ENCODE measurements around the gene TCL1A. TPM values are rescaled to one million over a fixed set of nuclear protein-coding genes. Genes with fewer than 3 reads are reported as not detected.
"Not testable (repeated sequence)": the region's sequence is repeated elsewhere in the genome, so short reads cannot be mapped to it uniquely, and the experiment has no call there.

Gene TCL1A
- total RNA-seq (2014; rRNA removed; shearing (Covaris generic)), result 0.33 TPM in 1 of 2 replicates, not detected in the other

- peaks cover 9% of the 10 kb centered on the region for H3K27me3 ChIP-seq (ENCODE audit: control insufficient read depth, insufficient read depth, low read length)
- DNase-seq, result peak; percentile 54
- H3K36me3 ChIP-seq (replicated peaks; ENCODE audit: control insufficient read depth, insufficient read depth, low read length), result no peaks in the 10 kb centered on the region
- peak within 1 kb of the TSS; percentile 9; the same call in 1 of the 2 replicates for H3K4me3 ChIP-seq (ENCODE audit: insufficient read depth, low read depth, low read length)
These were observed at the start of gene TCL1A for GRCh38 chr14:95713596-95714371. TCL1A (minus strand) TSS chr14:95714125; CDS start chr14:95714066, 59 bp downstream.

- not testable (repeated sequence) for DNase-seq; H3K27me3 ChIP-seq (ENCODE audit: control insufficient read depth, insufficient read depth, low read length); H3K36me3 ChIP-seq (replicated peaks; ENCODE audit: control insufficient read depth, insufficient read depth, low read length); H3K4me3 ChIP-seq (ENCODE audit: insufficient read depth, low read depth, low read length)
These were observed 49.1 kb upstream of the TCL1A start for GRCh38 chr14:95763032-95763431.

GRCh38 chr14:95761436-95761835, 47.5 kb upstream of the TCL1A start:
- no peaks in the 10 kb centered on the region for H3K36me3 ChIP-seq (replicated peaks; ENCODE audit: control insufficient read depth, insufficient read depth, low read length)
- no peaks in the 10 kb centered on the region for H3K27me3 ChIP-seq (ENCODE audit: control insufficient read depth, insufficient read depth, low read length)

GRCh38 chr14:95760596-95760995, 46.7 kb upstream of the TCL1A start:
- Histone ChIP-seq H3K27me3 (ENCODE audit: control insufficient read depth, insufficient read depth, low read length) (no peaks in the 10 kb centered on the region), H3K36me3 (replicated peaks; ENCODE audit: control insufficient read depth, insufficient read depth, low read length) (no peaks in the 10 kb centered on the region), H3K4me3 (ENCODE audit: insufficient read depth, low read depth, low read length) (no peak overlapping the region)
- DNase-seq, result no peak

More at GRCh38 chr14:95761436-95761835, 47.5 kb upstream of the TCL1A start:
- DNase-seq, result no peak
- H3K4me3 ChIP-seq (ENCODE audit: insufficient read depth, low read depth, low read length), result no peak overlapping the region

GRCh38 chr14:95759941-95760340, 46.0 kb upstream of the TCL1A start:
- Histone ChIP-seq H3K36me3 (replicated peaks; ENCODE audit: control insufficient read depth, insufficient read depth, low read length) (no peaks in the 10 kb centered on the region), H3K4me3 (ENCODE audit: insufficient read depth, low read depth, low read length) (no peak overlapping the region), H3K27me3 (ENCODE audit: control insufficient read depth, insufficient read depth, low read length) (no peaks in the 10 kb centered on the region)
- no peak for DNase-seq

- no peak for DNase-seq
- H3K4me3 ChIP-seq (ENCODE audit: insufficient read depth, low read depth, low read length), result no peak overlapping the region
- no peaks in the 10 kb centered on the region for H3K27me3 ChIP-seq (ENCODE audit: control insufficient read depth, insufficient read depth, low read length)
- H3K36me3 ChIP-seq (replicated peaks; ENCODE audit: control insufficient read depth, insufficient read depth, low read length), result no peaks in the 10 kb centered on the region
These were observed 44.4 kb upstream of the TCL1A start for GRCh38 chr14:95758331-95758730.

GRCh38 chr14:95756751-95757150, 42.8 kb upstream of the TCL1A start:
- H3K27me3 ChIP-seq (ENCODE audit: control insufficient read depth, insufficient read depth, low read length), result no peaks in the 10 kb centered on the region
- no peak for DNase-seq
- H3K4me3 ChIP-seq (ENCODE audit: insufficient read depth, low read depth, low read length), result no peak overlapping the region
- no peaks in the 10 kb centered on the region for H3K36me3 ChIP-seq (replicated peaks; ENCODE audit: control insufficient read depth, insufficient read depth, low read length)

- Histone ChIP-seq H3K36me3 (replicated peaks; ENCODE audit: control insufficient read depth, insufficient read depth, low read length) (no peaks in the 10 kb centered on the region), H3K4me3 (ENCODE audit: insufficient read depth, low read depth, low read length) (no peak overlapping the region), H3K27me3 (ENCODE audit: control insufficient read depth, insufficient read depth, low read length) (no peaks in the 10 kb centered on the region)
- no peak for DNase-seq
These were observed 42.2 kb upstream of the TCL1A start for GRCh38 chr14:95756127-95756526.

GRCh38 chr14:95741781-95742180, 27.9 kb upstream of the TCL1A start:
- Histone ChIP-seq H3K27me3 (ENCODE audit: control insufficient read depth, insufficient read depth, low read length) (no peaks in the 10 kb centered on the region; the same call in 1 of the 2 replicates), H3K4me3 (ENCODE audit: insufficient read depth, low read depth, low read length) (no peak overlapping the region)

GRCh38 chr14:95741038-95741490, 27.1 kb upstream of the TCL1A start:
- H3K36me3 ChIP-seq (replicated peaks; ENCODE audit: control insufficient read depth, insufficient read depth, low read length), result no peaks in the 10 kb centered on the region

More at GRCh38 chr14:95741781-95742180, 27.9 kb upstream of the TCL1A start:
- no peak for DNase-seq
- H3K36me3 ChIP-seq (replicated peaks; ENCODE audit: control insufficient read depth, insufficient read depth, low read length), result no peaks in the 10 kb centered on the region

GRCh38 chr14:95739356-95739755, 25.4 kb upstream of the TCL1A start:
- Histone ChIP-seq H3K27me3 (ENCODE audit: control insufficient read depth, insufficient read depth, low read length) (no peaks in the 10 kb centered on the region; the same call in 1 of the 2 replicates), H3K36me3 (replicated peaks; ENCODE audit: control insufficient read depth, insufficient read depth, low read length) (no peaks in the 10 kb centered on the region), H3K4me3 (ENCODE audit: insufficient read depth, low read depth, low read length) (no peak overlapping the region)
- no peak for DNase-seq

More at GRCh38 chr14:95741038-95741490, 27.1 kb upstream of the TCL1A start:
- Histone ChIP-seq H3K4me3 (ENCODE audit: insufficient read depth, low read depth, low read length) (no peak overlapping the region), H3K27me3 (ENCODE audit: control insufficient read depth, insufficient read depth, low read length) (no peaks in the 10 kb centered on the region; the same call in 1 of the 2 replicates)
- no peak for DNase-seq

- DNase-seq, result no peak
- Histone ChIP-seq H3K4me3 (ENCODE audit: insufficient read depth, low read depth, low read length) (no peak overlapping the region), H3K27me3 (ENCODE audit: control insufficient read depth, insufficient read depth, low read length) (no peaks in the 10 kb centered on the region), H3K36me3 (replicated peaks; ENCODE audit: control insufficient read depth, insufficient read depth, low read length) (no peaks in the 10 kb centered on the region)
These were observed 19.3 kb upstream of the TCL1A start for GRCh38 chr14:95733212-95733611.

GRCh38 chr14:95730126-95730525, 16.2 kb upstream of the TCL1A start:
- no peaks in the 10 kb centered on the region for H3K36me3 ChIP-seq (replicated peaks; ENCODE audit: control insufficient read depth, insufficient read depth, low read length)
- no peak overlapping the region for H3K4me3 ChIP-seq (ENCODE audit: insufficient read depth, low read depth, low read length)
- DNase-seq, result no peak
- H3K27me3 ChIP-seq (ENCODE audit: control insufficient read depth, insufficient read depth, low read length), result no peaks in the 10 kb centered on the region

GRCh38 chr14:95729402-95730028, 15.6 kb upstream of the TCL1A start:
- not testable (repeated sequence) for H3K4me3 ChIP-seq (ENCODE audit: insufficient read depth, low read depth, low read length); H3K36me3 ChIP-seq (replicated peaks; ENCODE audit: control insufficient read depth, insufficient read depth, low read length); H3K27me3 ChIP-seq (ENCODE audit: control insufficient read depth, insufficient read depth, low read length); DNase-seq

Data from H7 (cell line).